HG03571 (cell line): ENCODE results near the gene DUSP10.

Experiments used
- ATAC-seq: cut with Tn5 transposase; IDR thresholded peaks from one replicate; pipeline ENCODE4 v1.9.1; 2021; ENCODE audit not compliant: unreplicated experiment

The DUSP10 gene

DNA sequence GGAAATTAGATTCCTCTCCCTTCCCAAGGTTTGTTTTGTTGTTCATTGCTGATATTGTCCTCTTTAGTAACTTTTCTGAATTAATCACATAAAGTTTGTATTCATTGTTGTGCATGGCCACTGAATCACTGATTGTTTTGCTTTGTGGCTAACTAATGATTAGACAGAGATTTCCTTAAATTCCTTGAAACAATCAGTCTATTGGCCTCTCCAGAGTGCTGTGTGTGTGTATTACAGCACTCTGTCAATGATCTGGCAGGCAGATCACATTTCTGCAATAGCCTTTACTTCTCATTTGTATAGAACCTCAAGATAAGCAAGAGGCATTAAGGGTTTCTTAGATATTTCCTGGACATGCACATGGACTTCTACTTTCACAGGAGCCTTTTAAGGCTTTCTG lies 78.6 kb downstream of the DUSP10 start:
- no peak for ATAC-seq

DNA sequence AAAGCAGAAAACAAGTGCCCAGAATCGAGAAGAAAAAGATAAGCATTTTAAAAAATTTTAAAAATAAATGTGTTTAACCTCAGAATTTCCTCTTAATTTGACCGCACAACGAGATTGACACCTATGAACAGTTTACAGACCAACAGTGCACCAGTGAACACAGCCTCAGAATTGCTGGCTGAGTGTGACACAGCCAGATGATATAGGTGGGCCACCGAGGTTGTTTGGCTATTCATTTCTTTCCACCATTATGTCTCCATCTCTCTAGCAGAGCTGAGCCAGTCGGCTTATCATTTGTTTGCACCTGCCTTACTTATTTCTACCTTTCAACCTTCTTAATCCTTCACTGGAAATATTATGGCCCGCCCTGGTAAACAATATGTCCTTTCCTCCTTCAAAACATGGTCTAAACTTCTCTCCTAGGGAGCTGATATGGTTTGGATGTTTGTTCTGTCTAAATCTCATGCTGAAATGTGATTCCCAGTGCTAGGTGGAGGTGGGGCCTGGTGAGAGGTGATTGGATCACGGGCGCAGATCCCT lies 86.1 kb downstream of the DUSP10 start:
- ATAC-seq: no peak
